GM12873 (cell line): ENCODE results near the gene PROKR2.

ENCODE experiments used
- TF ChIP-seq, protein P1 (sequence below): IDR thresholded peaks from 2 replicates; pipeline ENCODE4 v1.5.1; 2012; ENCODE audit warnings: low read depth, mild to moderate bottlenecking, moderate library complexity, low read length, control low read depth; ENCODE audit not compliant: insufficient read depth; ENCODE audit errors: missing control alignments

Gene PROKR2

DNA sequence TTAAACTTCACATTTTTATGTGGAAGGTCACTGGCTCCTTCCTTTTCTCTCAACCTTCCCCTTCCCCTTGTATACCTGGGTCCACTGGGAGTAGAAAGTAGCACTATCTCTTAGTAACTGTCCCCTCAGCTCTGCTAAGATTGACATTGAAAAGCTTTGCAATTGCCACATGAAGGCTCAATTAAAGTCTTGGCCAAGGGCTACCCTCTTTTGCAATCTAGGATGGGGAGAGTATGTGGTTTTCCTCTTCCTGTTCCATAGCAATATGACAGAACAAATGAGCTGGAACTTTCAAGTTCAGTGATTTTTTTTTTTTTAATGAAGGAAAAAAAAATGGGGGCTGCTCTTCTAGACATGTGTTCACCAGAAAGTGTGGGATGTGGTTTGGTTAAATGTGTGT is 37.1 kb downstream of the PROKR2 start:
- TF ChIP-seq, protein P1, sequence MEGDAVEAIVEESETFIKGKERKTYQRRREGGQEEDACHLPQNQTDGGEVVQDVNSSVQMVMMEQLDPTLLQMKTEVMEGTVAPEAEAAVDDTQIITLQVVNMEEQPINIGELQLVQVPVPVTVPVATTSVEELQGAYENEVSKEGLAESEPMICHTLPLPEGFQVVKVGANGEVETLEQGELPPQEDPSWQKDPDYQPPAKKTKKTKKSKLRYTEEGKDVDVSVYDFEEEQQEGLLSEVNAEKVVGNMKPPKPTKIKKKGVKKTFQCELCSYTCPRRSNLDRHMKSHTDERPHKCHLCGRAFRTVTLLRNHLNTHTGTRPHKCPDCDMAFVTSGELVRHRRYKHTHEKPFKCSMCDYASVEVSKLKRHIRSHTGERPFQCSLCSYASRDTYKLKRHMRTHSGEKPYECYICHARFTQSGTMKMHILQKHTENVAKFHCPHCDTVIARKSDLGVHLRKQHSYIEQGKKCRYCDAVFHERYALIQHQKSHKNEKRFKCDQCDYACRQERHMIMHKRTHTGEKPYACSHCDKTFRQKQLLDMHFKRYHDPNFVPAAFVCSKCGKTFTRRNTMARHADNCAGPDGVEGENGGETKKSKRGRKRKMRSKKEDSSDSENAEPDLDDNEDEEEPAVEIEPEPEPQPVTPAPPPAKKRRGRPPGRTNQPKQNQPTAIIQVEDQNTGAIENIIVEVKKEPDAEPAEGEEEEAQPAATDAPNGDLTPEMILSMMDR, result no peak

- TF ChIP-seq, protein P1, result no peak
Observed at GRCh38 chr20:5272268-5272667, 44.5 kb downstream of the PROKR2 start.

GRCh38 chr20:5270603-5271002 is 46.2 kb downstream of the PROKR2 start:
- TF ChIP-seq, protein P1, result no peak

DNA sequence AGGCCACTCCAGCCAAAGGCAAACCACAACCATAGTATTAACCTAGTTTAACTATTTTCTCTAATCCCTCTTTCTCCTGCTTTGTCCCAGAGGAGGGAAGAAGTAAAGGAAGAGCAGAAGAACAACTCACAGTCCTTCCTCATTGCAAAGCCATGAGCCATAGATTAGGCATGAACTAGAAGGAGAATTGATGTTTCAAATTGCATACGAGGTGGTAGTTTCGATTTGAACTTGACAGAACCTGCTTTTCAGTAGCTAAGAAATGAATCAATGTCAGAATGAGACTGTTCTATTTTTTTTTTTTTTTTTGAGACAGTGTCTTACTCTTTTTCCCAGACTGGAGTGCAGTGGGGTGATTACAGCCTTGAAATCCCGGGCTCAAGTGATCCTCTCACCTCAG is 48.3 kb downstream of the PROKR2 start:
- TF ChIP-seq, protein P1, result no peak

GRCh38 chr20:5267092-5267491 is 49.7 kb downstream of the PROKR2 start:
- TF ChIP-seq, protein P1, result no peak
